CD4-positive, alpha-beta T cell treated with Interleukin-17A for 4 hours (primary cell): ENCODE data around the gene IL34.

ENCODE experiments used
- DNase-seq: peaks from one replicate; pipeline ENCODE4 v3.0.0-alpha.2; 2020; ENCODE audit warnings: mixed read lengths

The IL34 gene

GRCh38 chr16:70703835-70704381 lies 57.5 kb downstream of the IL34 start:
- DNase-seq, result no peak

DNA sequence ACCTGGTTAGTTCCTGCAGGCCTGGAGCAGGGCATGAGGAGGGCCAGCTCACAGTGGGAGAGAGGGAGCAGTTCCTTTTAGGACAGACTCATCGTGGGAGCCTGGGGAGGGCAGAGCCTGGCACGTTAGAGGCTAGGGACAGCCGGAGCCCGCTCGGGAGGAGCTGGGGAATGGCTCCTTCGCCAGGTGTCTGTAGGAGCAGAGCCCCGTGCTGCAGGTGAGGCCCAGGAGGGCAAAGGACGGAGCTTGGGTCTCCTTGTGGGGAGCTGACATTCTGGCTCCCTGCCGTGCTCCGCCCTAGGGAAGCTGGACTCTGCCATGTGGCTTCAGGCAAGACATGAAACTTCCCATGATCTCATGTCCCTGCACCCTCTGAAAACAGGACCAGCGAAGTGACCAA lies 58.2 kb downstream of the IL34 start:
- DNase-seq, result no peak

- DNase-seq, result no peak
Observed at GRCh38 chr16:70705056-70705455, 58.7 kb downstream of the IL34 start.

- no peak for DNase-seq
Observed at GRCh38 chr16:70706948-70707465, 60.6 kb downstream of the IL34 start.

DNA sequence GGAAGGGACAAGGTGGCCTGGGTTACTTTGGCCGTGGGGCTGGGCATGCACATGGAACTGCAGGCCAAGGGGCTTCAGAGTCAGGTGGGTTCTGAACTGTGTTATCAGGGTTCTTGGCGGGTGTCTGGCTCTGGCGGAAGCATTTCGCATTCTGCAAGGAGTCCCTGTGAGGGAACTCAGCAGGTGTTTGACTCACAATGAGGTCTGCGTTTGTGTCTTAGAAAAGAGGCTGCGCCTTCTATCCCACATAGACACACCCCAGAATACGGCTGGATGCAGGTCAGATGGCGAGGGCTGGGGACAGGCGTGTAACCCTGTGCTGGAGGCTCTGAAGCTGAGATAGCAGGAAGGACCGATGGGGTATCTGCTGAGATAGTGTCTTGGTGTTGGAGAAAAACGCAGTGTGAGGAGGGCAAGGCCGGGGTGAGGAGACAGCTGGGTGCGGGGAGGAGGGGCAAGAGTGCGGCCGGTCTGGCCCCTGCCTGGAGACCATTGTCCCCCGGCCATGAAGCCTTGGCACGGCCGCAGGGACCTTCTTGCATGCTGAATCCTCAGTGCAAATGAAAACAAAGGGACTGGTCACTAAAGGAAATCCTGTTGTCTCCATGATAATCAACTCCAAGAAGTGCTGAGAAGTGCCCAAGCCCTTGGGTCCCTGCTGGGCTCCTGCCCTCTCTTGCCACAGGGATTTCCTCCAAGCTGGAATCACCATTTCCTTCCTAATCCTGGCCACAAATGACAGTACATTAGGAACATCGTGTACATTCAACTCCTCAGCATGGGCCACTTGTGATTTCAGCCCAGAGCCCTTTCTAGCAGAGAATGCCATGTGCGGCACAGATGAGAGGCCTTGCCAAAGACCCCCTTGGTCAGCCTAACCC lies 62.2 kb downstream of the IL34 start:
- no peak for DNase-seq

- no peak for DNase-seq
Observed at GRCh38 chr16:70709457-70709856, 63.1 kb downstream of the IL34 start.

GRCh38 chr16:70709942-70710341 lies 63.6 kb downstream of the IL34 start:
- no peak for DNase-seq
